Activated CD8-positive, alpha-beta memory T cell treated with anti-CD3 and anti-CD28 coated beads for 36 hours (primary cell): Measurements from ENCODE around the gene KLK2. TPM values are rescaled to one million over a fixed set of nuclear protein-coding genes. Genes with fewer than 3 reads are reported as not detected.

Experiments
- CTCF ChIA-PET: fragments of 350-600 bp; sonication (Branson Sonifier 250); formaldehyde crosslinking; loops from one replicate; lab custom pipeline; 2021; ENCODE audit warnings: antibody characterized with exemption; lab: Charles Lee
- POLR2A ChIA-PET: fragments of 350-600 bp; sonication (Branson Sonifier 250); formaldehyde crosslinking; loops from one replicate; lab custom pipeline; 2021; ENCODE audit warnings: antibody characterized with exemption; lab: Charles Lee
- total RNA-seq, 2 experiments: library from RNA; stranded (reverse); gene quantifications; one replicate each; pipeline ENCODE4 v1.2.3, GENCODE V29; 2021

Gene KLK2
- total RNA-seq: not detected

GRCh38 chr19:50873056-50873455, at the start of gene KLK2:
TSS of gene KLK2 (plus strand) at chr19:50873439. CDS start at chr19:50873474, 35 bp downstream.
- CTCF ChIA-PET: no interaction called here
- POLR2A ChIA-PET: no interaction called here

GRCh38 chr19:50826492-50827240, 46.6 kb upstream of the KLK2 start:
- POLR2A ChIA-PET: no interaction called here
- CTCF ChIA-PET: no interaction called here

- ChIA-PET POLR2A (no interaction called here), CTCF (no interaction called here)
These were observed 45.8 kb upstream of the KLK2 start for GRCh38 chr19:50827476-50827875.

GRCh38 chr19:50829801-50830200, 43.4 kb upstream of the KLK2 start:
- POLR2A ChIA-PET: no interaction called here
- CTCF ChIA-PET: no interaction called here

- CTCF ChIA-PET: no interaction called here
- POLR2A ChIA-PET: no interaction called here
These were observed 42.8 kb upstream of the KLK2 start for GRCh38 chr19:50830266-50831025.

GRCh38 chr19:50831026-50831396, 42.2 kb upstream of the KLK2 start:
- ChIA-PET CTCF (no interaction called here), POLR2A (no interaction called here)

GRCh38 chr19:50832666-50833065, 40.6 kb upstream of the KLK2 start:
- ChIA-PET POLR2A (no interaction called here), CTCF (no interaction called here)

- CTCF ChIA-PET: no interaction called here
These were observed 40.0 kb upstream of the KLK2 start, which contains the start of gene KLK15 for GRCh38 chr19:50833117-50833801. TSS of gene KLK15 (minus strand) at chr19:50833574. CDS start at chr19:50831492, 2,082 bp downstream.

GRCh38 chr19:50833802-50834167, 39.5 kb upstream of the KLK2 start:
- ChIA-PET POLR2A (no interaction called here), CTCF (no interaction called here)

More at GRCh38 chr19:50833117-50833801, 40.0 kb upstream of the KLK2 start, which contains the start of gene KLK15:
- POLR2A ChIA-PET: no interaction called here

- POLR2A ChIA-PET: no interaction called here
These were observed 38.0 kb upstream of the KLK2 start for GRCh38 chr19:50835103-50835784.

GRCh38 chr19:50835785-50836542, 37.3 kb upstream of the KLK2 start:
- CTCF ChIA-PET: no interaction called here
- POLR2A ChIA-PET: no interaction called here

More at GRCh38 chr19:50835103-50835784, 38.0 kb upstream of the KLK2 start:
- CTCF ChIA-PET: no interaction called here

- ChIA-PET POLR2A (no interaction called here), CTCF (interaction anchor here (1.2 kb wide), 1 partner anchor 32 kb away, joined by 3 read pairs; no protein-coding TSS in a partner anchor)
These were observed 36.6 kb upstream of the KLK2 start for GRCh38 chr19:50836543-50837195.

GRCh38 chr19:50837300-50837699, 35.9 kb upstream of the KLK2 start:
- CTCF ChIA-PET: interaction anchor here (1.2 kb wide), 1 partner anchor 32 kb away, joined by 3 read pairs; no protein-coding TSS in a partner anchor
- POLR2A ChIA-PET: no interaction called here

- ChIA-PET CTCF (interaction anchor here (0.7 kb wide), 2 partner anchors 22 to 431 kb away, joined by 3 to 5 read pairs; no protein-coding TSS in a partner anchor), POLR2A (no interaction called here)
These were observed 35.0 kb upstream of the KLK2 start for GRCh38 chr19:50838239-50838638.

- CTCF ChIA-PET: no interaction called here
- POLR2A ChIA-PET: no interaction called here
These were observed 33.3 kb upstream of the KLK2 start for GRCh38 chr19:50839712-50840655.

- ChIA-PET CTCF (no interaction called here), POLR2A (no interaction called here)
These were observed 31.1 kb upstream of the KLK2 start for GRCh38 chr19:50842130-50842529.

- ChIA-PET POLR2A (no interaction called here), CTCF (no interaction called here)
These were observed 30.0 kb upstream of the KLK2 start for GRCh38 chr19:50843205-50843604.
